ENCODE data around the gene DAPP1. TPM values are rescaled to one million over a fixed set of nuclear protein-coding genes. Genes with fewer than 3 reads are reported as not detected.

Gene DAPP1
- total and polyA plus RNA-seq, 2 of the 8 experiments (the other 6 are each of a cell fraction or from before 2014, with no cell fraction given) = not detected

DNA sequence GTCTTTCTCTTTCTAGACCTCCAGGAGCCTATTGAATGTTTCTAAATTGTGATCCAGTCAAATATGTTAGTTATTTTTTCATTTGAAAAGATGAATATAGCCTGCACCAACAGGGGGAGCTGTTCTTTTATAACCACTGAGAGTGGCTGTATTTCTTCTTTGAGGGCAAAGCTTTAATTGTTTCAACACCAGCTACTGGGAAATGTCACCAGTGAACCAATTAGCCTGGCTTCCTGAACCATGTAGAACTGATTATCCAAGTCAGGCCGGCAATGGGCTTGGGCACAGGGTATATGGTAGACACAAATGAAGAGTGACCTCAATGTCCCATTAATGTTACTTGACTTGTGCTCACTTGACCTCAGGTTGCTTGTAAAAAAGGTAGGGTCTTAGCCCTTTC is 4.8 kb upstream of the DAPP1 start:
- Histone ChIP-seq H3K79me2 (ENCODE audit: control insufficient read depth in 1 of 2, insufficient read depth in 2 of 2, low read length in 2 of 2) (no peaks in the 10 kb centered on the region), H3K4ac (replicated peaks; ENCODE audit: insufficient read length, low read depth, low read length) (no peak overlapping the region), H4K91ac (replicated peaks; ENCODE audit: insufficient read length, low read length) (no peak overlapping the region), H2BK120ac (replicated peaks; ENCODE audit: low read depth, low read length) (no peak overlapping the region), H3K4me1 (replicated peaks in 1 of 4; ENCODE audit: control insufficient read depth in 3 of 4, insufficient read depth in 4 of 4, low read length in 3 of 4) (0 out of 7 replicates have a peak, but pooled peaks cover 0 to 1% (median 0%) of the 10 kb centered on the region in 4 experiments), H3K23ac (ENCODE audit: insufficient read length) (no peak overlapping the region), H4K5ac (ENCODE audit: insufficient read length, low read depth, low read length) (no peak overlapping the region), H3K9ac (replicated peaks in 1 of 4; ENCODE audit: extremely low read depth in 1 of 4, low read depth in 3 of 4, low read length in 3 of 4) (no peak overlapping the region), H3K14ac (ENCODE audit: insufficient read length) (no peak overlapping the region), H3K23me2 (ENCODE audit: low read depth, low read length) (no peaks in the 10 kb centered on the region; the same call in 1 of the 2 replicates), H3K27ac (ENCODE audit: low read depth, low read length) (no peak overlapping the region), H2BK12ac (ENCODE audit: low read depth, low read length) (no peak overlapping the region), H3K4me3 (ENCODE audit: extremely low read depth in 1 of 4, insufficient read depth in 2 of 4, low read depth in 3 of 4, low read length in 4 of 4) (no peak overlapping the region), H4K20me1 (replicated peaks in 1 of 2; ENCODE audit: control insufficient read depth in 1 of 2, insufficient read depth in 2 of 2, low read length in 2 of 2) (no peaks in the 10 kb centered on the region), H3K79me1 (ENCODE audit: low read depth, low read length) (no peaks in the 10 kb centered on the region), H3K36me3 (ENCODE audit: control insufficient read depth in 2 of 4, insufficient read depth in 4 of 4, low read length in 3 of 4) (no peaks in the 10 kb centered on the region), H3K18ac (ENCODE audit: extremely low read depth, low read length) (no peak overlapping the region), H2AK5ac (ENCODE audit: low read depth, low read length) (no peak overlapping the region), H4K8ac (ENCODE audit: extremely low read depth, insufficient read depth, low read length) (no peak overlapping the region), H3K9me3 (ENCODE audit: insufficient read depth in 2 of 2, low read depth in 1 of 2, low read length in 1 of 2) (no peaks in the 10 kb centered on the region), H3K4me2 (ENCODE audit: insufficient read depth in 1 of 2, low read depth in 2 of 2, low read length in 2 of 2) (no peak overlapping the region), H2BK20ac (ENCODE audit: low read length) (no peak overlapping the region), H2BK5ac (ENCODE audit: low read depth, low read length) (no peak overlapping the region), H2BK15ac (ENCODE audit: low read length) (no peak overlapping the region), H3K27me3 (replicated peaks in 1 of 4; ENCODE audit: control insufficient read depth in 3 of 4, extremely low read depth in 1 of 4, insufficient read depth in 3 of 4, low read length in 3 of 4) (no peaks in the 10 kb centered on the region), H3K56ac (replicated peaks; ENCODE audit: insufficient read length, low read depth, low read length) (no peak overlapping the region), H2AFZ (ENCODE audit: low read length) (no peak overlapping the region)
- CTCF ChIA-PET (ENCODE audit: partially characterized antibody) = interaction anchor here (0.6 to 3.6 kb wide), 36 partner anchors 9 to 1357 kb away, joined by 3 to 24 read pairs (median 4); partner anchors contain the start of genes MTTP and TRMT10A
- WGBS, 2 experiments (ENCODE audit: extremely low coverage in 1 of 2, insufficient coverage in 1 of 2, insufficient read length in 1 of 2, insufficient replicate concordance in 2 of 2, low coverage in 1 of 2, low lambda C conversion rate in 2 of 2, missing lambda C conversion rate in 1 of 2) = 75% methylated on average over 1 of the region's 1 CpG; no CpG with 5 or more reads in 1 of the 2 experiments
- DNase-seq (ENCODE audit: low read depth in 1 of 2, low spot score in 2 of 2) = no peak
- POLR2A ChIA-PET (ENCODE audit: partially characterized antibody) = interaction anchor here (1.2 kb wide), 1 partner anchor 137 kb away, joined by 5 read pairs; no protein-coding TSS in a partner anchor
- no peak for FAIRE-seq
- TF ChIP-seq, protein P1, sequence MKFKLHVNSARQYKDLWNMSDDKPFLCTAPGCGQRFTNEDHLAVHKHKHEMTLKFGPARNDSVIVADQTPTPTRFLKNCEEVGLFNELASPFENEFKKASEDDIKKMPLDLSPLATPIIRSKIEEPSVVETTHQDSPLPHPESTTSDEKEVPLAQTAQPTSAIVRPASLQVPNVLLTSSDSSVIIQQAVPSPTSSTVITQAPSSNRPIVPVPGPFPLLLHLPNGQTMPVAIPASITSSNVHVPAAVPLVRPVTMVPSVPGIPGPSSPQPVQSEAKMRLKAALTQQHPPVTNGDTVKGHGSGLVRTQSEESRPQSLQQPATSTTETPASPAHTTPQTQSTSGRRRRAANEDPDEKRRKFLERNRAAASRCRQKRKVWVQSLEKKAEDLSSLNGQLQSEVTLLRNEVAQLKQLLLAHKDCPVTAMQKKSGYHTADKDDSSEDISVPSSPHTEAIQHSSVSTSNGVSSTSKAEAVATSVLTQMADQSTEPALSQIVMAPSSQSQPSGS (IDR thresholded peaks at IDR 0.05; ENCODE audit: low read length) = no peak
- TF ChIP-seq TAF1 (IDR thresholded peaks at IDR 0.05; ENCODE audit: low read depth, low read length) (no peak), GTF2F1 (IDR thresholded peaks at IDR 0.05; ENCODE audit: borderline replicate concordance, low read depth, low read length) (no peak), PHF8 (conservative IDR thresholded peaks at IDR 0.05; ENCODE audit: low read depth, low read length) (no peak)

Measured in H1 (cell line).